Measurements from ENCODE around the gene NAGPA.
A peak's percentile ranks its signal among the peaks of the same experiment; 100 is the strongest.

The NAGPA gene

GRCh38 chr16:5069048-5069447, 35.3 kb upstream of the NAGPA start:
- Mint-ChIP-seq H3K4me1 (ENCODE audit: low read depth) (peaks cover 20% of the 10 kb centered on the region), H3K27ac (no peak overlapping the region), H3K36me3 (ENCODE audit: low read depth) (no peaks in the 10 kb centered on the region), H3K4me3 (no peak overlapping the region), H3K9me3 (no peaks in the 10 kb centered on the region), H3K27me3 (ENCODE audit: low read depth) (no peaks in the 10 kb centered on the region)
- no peak for DNase-seq (ENCODE audit: low spot score)

- Mint-ChIP-seq H3K4me3 (no peak overlapping the region), H3K27me3 (ENCODE audit: low read depth) (no peaks in the 10 kb centered on the region), H3K36me3 (ENCODE audit: low read depth) (no peaks in the 10 kb centered on the region), H3K9me3 (no peaks in the 10 kb centered on the region), H3K4me1 (ENCODE audit: low read depth) (peaks cover 4% of the 10 kb centered on the region), H3K27ac (no peak overlapping the region)
- no peak for DNase-seq (ENCODE audit: low spot score)
These were observed 32.8 kb upstream of the NAGPA start for GRCh38 chr16:5066511-5066910.

- no peak within 1 kb of the TSS for H3K27ac Mint-ChIP-seq
- no peaks in the 10 kb centered on the region for H3K4me1 Mint-ChIP-seq (ENCODE audit: low read depth)
- H3K4me3 Mint-ChIP-seq, result no peak within 1 kb of the TSS
- no peaks in the 10 kb centered on the region for H3K9me3 Mint-ChIP-seq
- DNase-seq (ENCODE audit: low spot score), result no peak
- no peaks in the 10 kb centered on the region for H3K36me3 Mint-ChIP-seq (ENCODE audit: low read depth)
- no peaks in the 10 kb centered on the region for H3K27me3 Mint-ChIP-seq (ENCODE audit: low read depth)
These were observed 32.1 kb upstream of the NAGPA start, which contains the start of gene C16orf89 for GRCh38 chr16:5065813-5066212. C16orf89 (minus strand) TSS chr16:5065956; CDS start chr16:5065908, 48 bp downstream.

GRCh38 chr16:5065326-5065725, 31.6 kb upstream of the NAGPA start:
- Mint-ChIP-seq H3K36me3 (ENCODE audit: low read depth) (no peaks in the 10 kb centered on the region), H3K27me3 (ENCODE audit: low read depth) (no peaks in the 10 kb centered on the region), H3K4me1 (ENCODE audit: low read depth) (no peaks in the 10 kb centered on the region), H3K9me3 (no peaks in the 10 kb centered on the region), H3K4me3 (no peak overlapping the region), H3K27ac (no peak overlapping the region)
- no peak for DNase-seq (ENCODE audit: low spot score)

- Mint-ChIP-seq H3K4me1 (ENCODE audit: low read depth) (no peaks in the 10 kb centered on the region), H3K36me3 (ENCODE audit: low read depth) (no peaks in the 10 kb centered on the region), H3K9me3 (no peaks in the 10 kb centered on the region), H3K27me3 (ENCODE audit: low read depth) (no peaks in the 10 kb centered on the region), H3K27ac (no peak overlapping the region), H3K4me3 (no peak overlapping the region)
- no peak for DNase-seq (ENCODE audit: low spot score)
These were observed 31.2 kb upstream of the NAGPA start for GRCh38 chr16:5064915-5065314.

GRCh38 chr16:5062790-5063765, 29.3 kb upstream of the NAGPA start:
- Mint-ChIP-seq H3K27ac (no peak overlapping the region), H3K36me3 (ENCODE audit: low read depth) (no peaks in the 10 kb centered on the region), H3K4me3 (no peak overlapping the region), H3K27me3 (ENCODE audit: low read depth) (no peaks in the 10 kb centered on the region), H3K9me3 (no peaks in the 10 kb centered on the region), H3K4me1 (ENCODE audit: low read depth) (no peaks in the 10 kb centered on the region)
- DNase-seq (ENCODE audit: low spot score), result no peak

- Mint-ChIP-seq H3K27me3 (ENCODE audit: low read depth) (no peaks in the 10 kb centered on the region), H3K9me3 (no peaks in the 10 kb centered on the region), H3K27ac (no peak overlapping the region), H3K36me3 (ENCODE audit: low read depth) (no peaks in the 10 kb centered on the region), H3K4me1 (ENCODE audit: low read depth) (no peaks in the 10 kb centered on the region), H3K4me3 (no peak overlapping the region)
- DNase-seq (ENCODE audit: low spot score), result no peak
These were observed 28.3 kb upstream of the NAGPA start for GRCh38 chr16:5062051-5062450.

- Mint-ChIP-seq H3K9me3 (no peaks in the 10 kb centered on the region), H3K27ac (no peak overlapping the region), H3K27me3 (ENCODE audit: low read depth) (no peaks in the 10 kb centered on the region), H3K4me3 (no peak overlapping the region), H3K36me3 (ENCODE audit: low read depth) (no peaks in the 10 kb centered on the region), H3K4me1 (ENCODE audit: low read depth) (no peaks in the 10 kb centered on the region)
- no peak for DNase-seq (ENCODE audit: low spot score)
These were observed 26.4 kb upstream of the NAGPA start for GRCh38 chr16:5060073-5060641.

GRCh38 chr16:5059386-5060072, 25.8 kb upstream of the NAGPA start:
- no peak overlapping the region for H3K4me3 Mint-ChIP-seq
- DNase-seq (ENCODE audit: low spot score), result no peak
- H3K4me1 Mint-ChIP-seq (ENCODE audit: low read depth), result no peaks in the 10 kb centered on the region
- H3K36me3 Mint-ChIP-seq (ENCODE audit: low read depth), result no peaks in the 10 kb centered on the region
- H3K27me3 Mint-ChIP-seq (ENCODE audit: low read depth), result no peaks in the 10 kb centered on the region
- no peak overlapping the region for H3K27ac Mint-ChIP-seq
- no peaks in the 10 kb centered on the region for H3K9me3 Mint-ChIP-seq

- no peak overlapping the region for H3K27ac Mint-ChIP-seq
- no peaks in the 10 kb centered on the region for H3K27me3 Mint-ChIP-seq (ENCODE audit: low read depth)
- DNase-seq (ENCODE audit: low spot score), result no peak
- no peaks in the 10 kb centered on the region for H3K36me3 Mint-ChIP-seq (ENCODE audit: low read depth)
- H3K4me1 Mint-ChIP-seq (ENCODE audit: low read depth), result no peaks in the 10 kb centered on the region
- no peak overlapping the region for H3K4me3 Mint-ChIP-seq
- no peaks in the 10 kb centered on the region for H3K9me3 Mint-ChIP-seq
These were observed 24.7 kb upstream of the NAGPA start for GRCh38 chr16:5058476-5058875.

- peak; percentile 32 for DNase-seq (ENCODE audit: low spot score)
- no peaks in the 10 kb centered on the region for H3K27me3 Mint-ChIP-seq (ENCODE audit: low read depth)
These were observed 22.6 kb upstream of the NAGPA start for GRCh38 chr16:5056352-5056751.

GRCh38 chr16:5054876-5055865, 21.4 kb upstream of the NAGPA start:
- H3K4me3 Mint-ChIP-seq, result no peak overlapping the region
- no peak for DNase-seq (ENCODE audit: low spot score)
- H3K27me3 Mint-ChIP-seq (ENCODE audit: low read depth), result peaks cover 3% of the 10 kb centered on the region
- H3K36me3 Mint-ChIP-seq (ENCODE audit: low read depth), result no peaks in the 10 kb centered on the region
- no peaks in the 10 kb centered on the region for H3K4me1 Mint-ChIP-seq (ENCODE audit: low read depth)
- no peak overlapping the region for H3K27ac Mint-ChIP-seq
- no peaks in the 10 kb centered on the region for H3K9me3 Mint-ChIP-seq

More at GRCh38 chr16:5056352-5056751, 22.6 kb upstream of the NAGPA start:
- no peak overlapping the region for H3K27ac Mint-ChIP-seq
- no peaks in the 10 kb centered on the region for H3K9me3 Mint-ChIP-seq
- H3K4me3 Mint-ChIP-seq, result no peak overlapping the region
- no peaks in the 10 kb centered on the region for H3K4me1 Mint-ChIP-seq (ENCODE audit: low read depth)
- no peaks in the 10 kb centered on the region for H3K36me3 Mint-ChIP-seq (ENCODE audit: low read depth)

- H3K9me3 Mint-ChIP-seq, result no peaks in the 10 kb centered on the region
- no peak overlapping the region for H3K4me3 Mint-ChIP-seq
- no peaks in the 10 kb centered on the region for H3K36me3 Mint-ChIP-seq (ENCODE audit: low read depth)
- no peak for DNase-seq (ENCODE audit: low spot score)
- H3K27me3 Mint-ChIP-seq (ENCODE audit: low read depth), result peaks cover 10% of the 10 kb centered on the region
- H3K4me1 Mint-ChIP-seq (ENCODE audit: low read depth), result no peaks in the 10 kb centered on the region
- no peak overlapping the region for H3K27ac Mint-ChIP-seq
These were observed 13.2 kb upstream of the NAGPA start for GRCh38 chr16:5046914-5047313.

All from T-helper 2 cell treated with Interferon-gamma antibody and Interleukin-4, amounts not matched to agents 5 μg/mL and 100 μg/mL, for 36 hours (primary cell).